GM23248 (cell line): Measurements from ENCODE around the gene MACROD2.

ENCODE experiments used
- EZH2 ChIP-seq: fragments of 200-600 bp; sonication (generic); IDR thresholded peaks from 2 replicates; pipeline ENCODE4 v1.6.1; 2018; ENCODE audit warnings: antibody characterized with exemption, mild to moderate bottlenecking; ENCODE audit not compliant: insufficient read depth, poor library complexity, severe bottlenecking
- EZH2phosphoT487 ChIP-seq: fragments of 200-600 bp; sonication (generic); IDR thresholded peaks from 2 replicates; pipeline ENCODE4 v1.6.1; 2018; ENCODE audit warnings: antibody characterized with exemption, moderate library complexity, mild to moderate bottlenecking, low read depth; ENCODE audit not compliant: insufficient read depth

DNA sequence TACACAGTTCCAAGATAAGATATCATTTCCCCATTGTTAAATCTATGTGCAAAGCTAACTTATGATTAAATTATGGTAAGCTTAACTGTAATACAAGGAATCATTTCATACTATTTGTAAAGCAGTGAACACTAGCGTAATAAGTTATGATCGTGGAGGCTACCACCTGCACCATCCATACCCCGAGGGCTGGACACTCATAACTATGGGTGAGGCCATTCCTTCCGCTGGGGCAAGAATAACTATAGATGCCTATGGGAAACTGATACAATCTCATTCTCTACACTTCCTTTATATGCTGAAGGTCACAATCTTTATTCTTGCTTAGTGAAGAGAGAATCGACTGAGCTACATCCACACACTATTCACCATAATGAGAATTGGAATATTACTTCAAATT lies 1258.1 kb downstream of the MACROD2 start:
- TF ChIP-seq EZH2 (no peak), EZH2phosphoT487 (no peak)
